ENCODE data around the gene SLC2A10.

- no peak for TF ChIP-seq CTCF (IDR thresholded peaks at IDR 0.05)
- no peak for TF ChIP-seq POLR2AphosphoS5 (IDR thresholded peaks at IDR 0.05)
- no peak for TF ChIP-seq POLR2A (IDR thresholded peaks at IDR 0.05)
Measured at GRCh38 chr20:46773680-46774079, 64.2 kb downstream of the SLC2A10 start.
